Peyer's patch (tissue), 4 donors: ENCODE data around the gene PTAFR. TPM values are rescaled to one million over a fixed set of nuclear protein-coding genes. Genes with fewer than 3 reads are reported as not detected.

Experiments used
- DNase-seq, 3 donors: peaks; one replicate each; pipeline ENCODE4 v3.0.0-alpha.2; 2017 to 2019
- H3K27ac ChIP-seq, 4 donors: fragments of 200-600 bp; sonication (generic); one replicate each; pipeline ENCODE4 v1.5.1; 2016 to 2019
- H3K27me3 ChIP-seq, 2 donors: fragments of 200-600 bp; sonication (generic); one replicate each; pipeline ENCODE4 v1.5.1; 2019
- H3K36me3 ChIP-seq, 3 donors: fragments of 200-600 bp; sonication (generic); one replicate each; pipeline ENCODE4 v1.5.1; 2016 to 2019
- H3K4me1 ChIP-seq, 4 donors: fragments of 200-600 bp; sonication (generic); one replicate each; pipeline ENCODE4 v1.5.1; 2016 to 2019
- H3K4me3 ChIP-seq, 4 donors: fragments of 200-600 bp; sonication (generic); 1 replicate in 3 of 4; 2 replicates in 1 of 4; pipeline ENCODE4 v1.5.1; 2016 to 2019; ENCODE audit warnings: mild to moderate bottlenecking in 1 of 4
- H3K9me3 ChIP-seq, 4 donors: fragments of 200-600 bp; sonication (generic); one replicate each; pipeline ENCODE4 v1.5.1; 2016 to 2019; ENCODE audit warnings: mild to moderate bottlenecking in 1 of 4
- CTCF ChIP-seq, 6 experiments: fragments of 450-650 bp in 4 of 6; fragments of 200-600 bp in 2 of 6; sonication (generic) in 1 of 6; IDR thresholded peaks; one replicate each; pipeline ENCODE4 v1.5.1; 2017 to 2019; ENCODE audit warnings: antibody characterized with exemption in 6 of 6, mild to moderate bottlenecking in 3 of 6, moderate library complexity in 1 of 6
- POLR2A ChIP-seq, 2 donors: fragments of 450-650 bp; IDR thresholded peaks; one replicate each; pipeline ENCODE4 v1.5.1; 2017; ENCODE audit warnings: antibody characterized with exemption in 2 of 2, mild to moderate bottlenecking in 2 of 2, moderate library complexity in 2 of 2
- total RNA-seq, 4 donors: library from RNA; depleted of rRNA; stranded (reverse); fragments of >200 nt; gene quantifications; one replicate each; pipeline ENCODE4 v1.1.0, GENCODE V29; 2016

PTAFR gene
- 1 to 10 TPM in 3 of 4 donors, under 1 TPM in 1; 0.53 to 1.8 (median 1.7) TPM for total RNA-seq

GRCh38 chr1:28176492-28177470 is at the start of gene PTAFR:
Gene PTAFR (minus strand): TSS chr1:28176690. CDS start chr1:28151021, 25,669 bp downstream.
- Histone ChIP-seq H3K4me1 (peaks cover 0 to 26% (median 13%) of the 10 kb centered on the region in 4 donors), H3K27ac (peak within 1 kb of the TSS; percentile 23 to 75 (median 73)), H3K27me3 (no peaks in the 10 kb centered on the region), H3K9me3 (no peaks in the 10 kb centered on the region), H3K4me3 (peak within 1 kb of the TSS in 3 of 4 donors; percentile 2 to 28 (median 21)), H3K36me3 (no peaks in the 10 kb centered on the region)
- peak in 2 of 3 donors; percentile 78 to 82 for DNase-seq
- no peak for TF ChIP-seq POLR2A (IDR thresholded peaks at IDR 0.05)
- peak in 2 of 6 experiments; percentile 11 to 24 for TF ChIP-seq CTCF (IDR thresholded peaks at IDR 0.05)

GRCh38 chr1:28213315-28213714 is 36.8 kb upstream of the PTAFR start:
- no peaks in the 10 kb centered on the region for H3K4me1 ChIP-seq
- H3K36me3 ChIP-seq = peaks cover 0 to 65% (median 0%) of the 10 kb centered on the region in 3 donors
- H3K9me3 ChIP-seq = no peaks in the 10 kb centered on the region
- H3K4me3 ChIP-seq = no peak overlapping the region
- no peak for DNase-seq
- H3K27me3 ChIP-seq = no peaks in the 10 kb centered on the region
- no peak overlapping the region for H3K27ac ChIP-seq
- no peak for TF ChIP-seq CTCF (IDR thresholded peaks at IDR 0.05)
- no peak for TF ChIP-seq POLR2A (IDR thresholded peaks at IDR 0.05)

- H3K27ac ChIP-seq = no peak overlapping the region
- TF ChIP-seq CTCF (IDR thresholded peaks at IDR 0.05) = no peak
- no peaks in the 10 kb centered on the region for H3K27me3 ChIP-seq
- H3K9me3 ChIP-seq = no peaks in the 10 kb centered on the region
- no peak overlapping the region for H3K4me3 ChIP-seq
- DNase-seq = no peak
- H3K4me1 ChIP-seq = peaks cover 0 to 7% (median 0%) of the 10 kb centered on the region in 4 donors
- peaks cover 0 to 83% (median 0%) of the 10 kb centered on the region in 3 donors for H3K36me3 ChIP-seq
These were observed 33.2 kb upstream of the PTAFR start for GRCh38 chr1:28209700-28210099.

- Histone ChIP-seq H3K27ac (no peak overlapping the region), H3K4me3 (no peak overlapping the region), H3K4me1 (peaks cover 0 to 7% (median 0%) of the 10 kb centered on the region in 4 donors), H3K9me3 (no peaks in the 10 kb centered on the region), H3K36me3 (peaks cover 0 to 84% (median 0%) of the 10 kb centered on the region in 3 donors), H3K27me3 (no peaks in the 10 kb centered on the region)
- TF ChIP-seq POLR2A (IDR thresholded peaks at IDR 0.05) (no peak), CTCF (IDR thresholded peaks at IDR 0.05) (peak; percentile 38 to 86 (median 78))
- peak in 2 of 3 donors; percentile 66 to 87 for DNase-seq
These were observed 32.4 kb upstream of the PTAFR start for GRCh38 chr1:28208818-28209441.

- H3K4me1 ChIP-seq = peaks cover 0 to 7% (median under 1%) of the 10 kb centered on the region in 4 donors
- H3K9me3 ChIP-seq = no peaks in the 10 kb centered on the region
- no peak overlapping the region for H3K4me3 ChIP-seq
- no peak for DNase-seq
- TF ChIP-seq POLR2A (IDR thresholded peaks at IDR 0.05) (no peak), CTCF (IDR thresholded peaks at IDR 0.05) (no peak)
- H3K27ac ChIP-seq = no peak overlapping the region
- peaks cover 0 to 94% (median 0%) of the 10 kb centered on the region in 3 donors for H3K36me3 ChIP-seq
- no peaks in the 10 kb centered on the region for H3K27me3 ChIP-seq
These were observed 28.8 kb upstream of the PTAFR start for GRCh38 chr1:28205243-28205642.
